Measurements from ENCODE around the gene HECTD1.

Gene HECTD1

GRCh38 chr14:31159682-31160296 is 47.8 kb downstream of the HECTD1 start:
- no peak for FAIRE-seq

DNA sequence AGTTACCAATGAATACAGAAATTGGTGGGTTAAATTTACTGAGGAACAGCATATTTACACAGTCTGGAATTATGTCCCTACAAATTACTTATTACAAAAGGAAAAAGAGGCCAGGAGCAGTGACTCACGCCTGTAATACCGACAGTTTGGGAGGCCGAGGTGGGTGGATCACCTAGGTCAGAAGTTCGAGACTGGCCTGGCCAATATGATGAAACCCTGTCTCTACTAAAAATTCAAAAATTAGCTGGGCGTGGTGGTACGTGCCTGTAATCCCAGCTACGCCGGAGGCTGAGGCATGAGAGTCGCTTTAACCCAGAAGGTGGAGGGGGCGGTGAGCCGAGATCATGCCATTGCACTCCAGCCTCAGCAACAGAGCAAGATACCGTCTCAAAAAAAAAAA is 52.6 kb downstream of the HECTD1 start:
- FAIRE-seq (no peak), DNase-seq (ENCODE audit: low spot score) (no peak)

More at GRCh38 chr14:31159682-31160296, 47.8 kb downstream of the HECTD1 start:
- DNase-seq (ENCODE audit: low spot score), result no peak

GRCh38 chr14:31142455-31143087 is 65.0 kb downstream of the HECTD1 start:
- FAIRE-seq (no peak), DNase-seq (ENCODE audit: low spot score) (no peak)

DNA sequence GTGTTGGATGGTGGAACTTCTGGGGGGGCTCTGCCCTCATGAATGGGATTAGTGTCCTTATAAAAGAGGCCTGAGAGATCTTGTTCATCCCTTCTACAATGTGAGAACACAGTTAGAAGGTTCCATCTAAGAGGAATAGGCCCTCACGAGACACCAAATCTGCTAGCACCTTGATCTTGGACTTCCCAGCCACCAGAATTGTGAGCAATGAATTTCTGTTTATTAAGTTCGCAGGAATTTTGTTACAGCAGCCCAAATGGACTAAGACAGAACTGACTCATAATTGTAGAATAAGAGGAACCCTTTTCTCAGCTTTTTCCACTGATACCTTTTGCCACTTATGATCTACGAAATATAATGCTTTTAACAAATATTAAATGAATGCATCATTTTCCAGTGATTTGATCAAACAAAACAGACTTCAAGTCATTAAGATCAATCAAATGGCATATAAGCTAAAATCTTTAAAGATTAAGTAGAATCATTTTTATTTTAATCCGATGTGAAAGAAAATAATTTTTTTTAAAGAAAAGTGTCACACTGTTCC is 68.2 kb downstream of the HECTD1 start:
- DNase-seq (ENCODE audit: low spot score) (no peak), FAIRE-seq (no peak)

GRCh38 chr14:31138301-31138700 is 69.3 kb downstream of the HECTD1 start:
- no peak for DNase-seq (ENCODE audit: low spot score)
- no peak for FAIRE-seq

- no peak for DNase-seq (ENCODE audit: low spot score)
- FAIRE-seq, result no peak
Measured at GRCh38 chr14:31137214-31137889, 70.2 kb downstream of the HECTD1 start.

DNA sequence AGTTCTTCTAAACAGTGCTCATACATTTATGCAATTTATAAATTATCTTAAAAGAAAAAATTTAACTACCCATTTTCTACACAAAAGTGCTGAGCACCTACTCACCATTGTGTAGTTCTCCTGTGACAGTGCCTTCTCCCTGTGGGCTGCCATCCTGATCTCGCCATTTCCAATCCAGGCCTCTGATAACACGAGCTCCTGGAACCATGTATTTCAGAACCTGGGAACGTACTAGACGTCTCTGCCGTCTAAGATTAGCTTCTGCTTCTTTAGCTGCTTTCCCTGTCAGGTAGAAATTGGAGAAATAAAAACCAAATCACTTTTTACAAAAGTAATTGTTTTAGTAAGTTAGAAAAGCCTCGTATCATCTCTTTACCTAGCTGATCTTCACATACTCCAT is 74.5 kb downstream of the HECTD1 start:
- no peak for FAIRE-seq
- DNase-seq (ENCODE audit: low spot score), result no peak

DNA sequence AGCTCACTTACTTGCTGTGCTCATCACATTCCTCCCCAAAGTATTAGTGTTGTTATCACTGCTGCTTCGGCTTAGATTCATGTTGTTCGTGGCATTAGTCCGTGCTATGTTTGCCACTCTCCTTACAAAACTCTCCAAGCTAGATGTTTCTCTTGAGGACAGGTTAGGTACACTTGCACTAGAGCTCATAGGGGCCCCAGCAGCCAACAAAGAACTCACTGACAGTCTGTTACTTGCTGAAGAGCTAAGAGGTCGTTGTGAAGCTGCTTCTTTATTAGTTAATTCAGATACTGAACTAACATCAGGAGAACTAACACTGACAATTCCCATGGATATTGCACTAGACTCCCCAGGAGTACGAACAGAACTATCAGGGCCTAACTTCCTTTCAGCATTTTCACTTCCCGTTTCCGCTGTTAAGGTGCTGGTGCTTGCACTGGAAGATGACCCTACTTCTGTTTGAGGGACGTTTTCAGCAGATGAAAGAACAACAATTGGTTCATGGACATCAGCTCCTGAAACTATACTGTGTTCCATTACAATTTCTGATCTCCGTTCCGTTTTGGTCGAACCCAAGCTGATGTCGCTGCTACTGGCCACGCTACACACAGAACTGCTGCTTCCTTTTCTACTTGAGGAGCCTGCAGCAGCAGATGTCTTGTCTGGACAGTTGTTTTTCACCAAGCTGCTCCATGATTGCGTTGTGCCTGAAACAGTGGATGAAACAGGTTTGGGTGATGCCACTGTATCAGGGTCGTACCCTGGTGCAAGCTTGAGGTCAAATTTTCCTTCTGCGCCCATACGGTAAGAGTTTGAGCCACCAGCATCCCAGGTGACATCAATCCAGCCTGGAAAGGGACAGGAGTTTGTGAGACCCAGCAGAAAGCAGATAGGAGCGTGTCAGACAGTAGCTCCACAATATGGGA is 78.7 kb downstream of the HECTD1 start:
- FAIRE-seq (no peak), DNase-seq (ENCODE audit: low spot score) (no peak)

GRCh38 chr14:31127690-31128089 is 79.9 kb downstream of the HECTD1 start:
- no peak for FAIRE-seq
- no peak for DNase-seq (ENCODE audit: low spot score)

GRCh38 chr14:31126680-31127079 is 80.9 kb downstream of the HECTD1 start:
- DNase-seq (ENCODE audit: low spot score) (no peak), FAIRE-seq (no peak)

- no peak for FAIRE-seq
- no peak for DNase-seq (ENCODE audit: low spot score)
Measured at GRCh38 chr14:31125231-31125630, 82.4 kb downstream of the HECTD1 start.

DNA sequence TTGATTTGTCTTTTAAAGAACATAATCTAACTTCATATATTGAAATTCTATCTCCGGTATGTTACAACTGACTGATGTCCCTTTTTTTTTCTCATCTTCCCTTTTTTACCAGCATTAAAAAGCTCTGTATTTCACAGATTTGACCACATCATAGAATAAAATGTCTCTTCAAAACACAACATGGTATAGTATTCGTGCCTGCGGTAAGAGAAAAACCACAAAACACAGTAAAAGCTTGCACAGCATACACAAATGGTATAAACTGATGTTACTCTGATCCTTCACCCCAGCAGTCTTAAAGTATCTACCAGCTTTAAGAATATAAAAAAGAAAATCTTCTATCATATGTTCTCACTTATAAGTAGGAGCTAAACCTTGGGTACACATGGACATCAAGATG is 83.4 kb downstream of the HECTD1 start:
- no peak for DNase-seq (ENCODE audit: low spot score)
- FAIRE-seq, result no peak

DNA sequence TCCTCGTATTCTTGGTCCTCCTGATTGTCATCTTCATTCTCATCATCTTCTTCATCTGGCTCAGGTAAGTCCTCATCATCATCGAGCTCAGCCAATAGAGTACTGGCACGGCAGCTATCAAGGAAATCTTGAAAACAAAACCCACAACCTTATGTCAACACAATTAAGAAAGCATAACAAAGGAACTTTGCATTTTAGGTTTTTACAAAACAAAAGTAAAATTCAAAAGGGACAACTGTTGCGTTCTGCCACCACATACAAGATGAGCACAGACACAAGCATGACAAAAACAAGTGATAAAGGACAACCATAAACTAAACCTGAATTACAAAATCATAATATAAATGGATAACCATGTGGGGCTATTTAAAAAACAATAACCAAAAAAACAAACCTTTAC is 84.7 kb downstream of the HECTD1 start:
- no peak for FAIRE-seq

GRCh38 chr14:31122098-31122611 is 85.4 kb downstream of the HECTD1 start:
- no peak for DNase-seq (ENCODE audit: low spot score)
- no peak for FAIRE-seq

More for the DNA sequence above, 84.7 kb downstream of the HECTD1 start:
- no peak for DNase-seq (ENCODE audit: low spot score)

GRCh38 chr14:31118892-31119291 is 88.7 kb downstream of the HECTD1 start:
- DNase-seq (ENCODE audit: low spot score) (no peak), FAIRE-seq (no peak)

DNA sequence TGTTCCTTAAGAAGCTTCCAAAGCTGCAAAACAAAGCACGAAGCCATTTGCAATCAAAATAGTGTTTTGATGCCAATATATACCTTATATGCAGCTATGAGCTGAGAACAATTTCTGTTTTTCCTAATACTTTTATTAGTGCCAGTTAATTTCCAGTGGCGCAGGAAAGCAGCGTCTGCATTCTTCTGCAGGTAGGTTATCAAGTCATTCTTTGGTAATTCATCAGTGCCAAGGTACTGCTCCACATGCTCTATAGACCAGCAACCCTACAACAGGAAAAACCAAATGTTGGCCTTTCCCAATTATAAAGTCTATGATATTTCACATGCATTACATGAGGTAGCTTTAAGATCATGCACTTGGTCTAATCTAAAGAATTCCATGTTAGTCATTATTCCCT is 93.8 kb downstream of the HECTD1 start:
- DNase-seq (ENCODE audit: low spot score), result no peak
- FAIRE-seq, result no peak

DNA sequence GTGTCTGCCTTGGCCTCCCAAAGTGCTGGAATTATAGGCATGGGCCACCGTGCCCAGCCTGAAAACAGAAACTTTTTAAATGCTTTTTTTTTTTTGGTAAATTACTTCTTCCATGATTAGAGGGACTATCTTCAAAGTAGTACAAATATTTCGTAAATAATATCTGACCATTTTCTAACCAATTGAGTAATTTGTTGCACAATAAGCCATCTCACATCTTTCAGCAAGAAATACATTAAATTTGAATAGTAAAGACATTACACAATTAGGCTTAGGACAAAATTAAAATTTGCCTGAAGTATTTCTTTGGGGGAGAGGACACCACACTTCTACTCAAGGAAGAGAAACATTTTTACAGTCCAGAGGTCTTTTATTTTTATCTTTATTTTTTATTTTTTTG is 96.7 kb downstream of the HECTD1 start:
- DNase-seq (ENCODE audit: low spot score), result no peak
- no peak for FAIRE-seq

- DNase-seq (ENCODE audit: low spot score) (no peak), FAIRE-seq (no peak)
Measured at GRCh38 chr14:31109257-31109656, 98.3 kb downstream of the HECTD1 start.

GRCh38 chr14:31106768-31107167 is 100.8 kb downstream of the HECTD1 start:
- FAIRE-seq (no peak), DNase-seq (ENCODE audit: low spot score) (no peak)

GRCh38 chr14:31097081-31097480 is 110.5 kb downstream of the HECTD1 start:
- DNase-seq (ENCODE audit: low spot score) (no peak), FAIRE-seq (no peak)

- DNase-seq (ENCODE audit: low spot score) (no peak), FAIRE-seq (no peak)
Measured at GRCh38 chr14:31096255-31096654, 111.3 kb downstream of the HECTD1 start.
